A549 (cell line): ENCODE results near the gene CNDP1. TPM values are rescaled to one million over a fixed set of nuclear protein-coding genes. Genes with fewer than 3 reads are reported as not detected.

ENCODE experiments used
- ATAC-seq, 2 experiments: fragments of 200-7000 bp in 1 of 2; fragments of >200 bp in 1 of 2; cut with Nextera tagmentation in 1 of 2; cut with Tn5 transposase in 1 of 2; 3 replicates each; pipeline versions ENCODE4 v1.8.0 to v1.9.1; 2018 to 2020; ENCODE audit warnings: mild to moderate bottlenecking in 1 of 2, moderate library complexity in 1 of 2
- CTCF ChIA-PET: fragments of 300-600 bp; sonication (Branson Sonifier 250); formaldehyde crosslinking; extraction: SDS; loops from one replicate; lab custom pipeline; 2021; ENCODE audit warnings: antibody characterized with exemption, inconsistent platforms; lab: Yijun Ruan, JAX
- POLR2A ChIA-PET: fragments of 350-600 bp; formaldehyde crosslinking; extraction: SDS; loops from one replicate; lab custom pipeline; 2021; ENCODE audit warnings: antibody characterized with exemption, inconsistent platforms; lab: Yijun Ruan, JAX
- DNase-seq, 2 experiments: peaks; one replicate each; pipeline versions ENCODE4 v3.0.0 to v3.0.0-alpha.2; 2011 to 2016; ENCODE audit warnings: low read depth in 1 of 2, low spot score in 1 of 2
- FAIRE-seq: peaks from 2 replicates; lab custom pipeline; 2011; peaks lifted over from hg19 to GRCh38; lab: Jason Lieb, UNC
- H3K27ac ChIP-seq, 2 experiments: fragments of >200 bp; sonication (Bioruptor Twin); formaldehyde crosslinking; 3 replicates each; pipeline ENCODE4 v1.5.1; 2016 to 2017
- H3K4me1 ChIP-seq: fragments of >200 bp; sonication (Bioruptor Twin); formaldehyde crosslinking; 3 replicates; pipeline ENCODE4 v1.6.1; 2016
- H3K4me2 ChIP-seq: fragments of >200 bp; sonication (Bioruptor Twin); formaldehyde crosslinking; 3 replicates; pipeline ENCODE4 v1.6.1; 2016
- H3K4me3 ChIP-seq: fragments of >200 bp; sonication (Bioruptor Twin); formaldehyde crosslinking; 3 replicates; pipeline ENCODE4 v1.5.1; 2016
- H3K9me3 ChIP-seq: fragments of >200 bp; sonication (Bioruptor Twin); formaldehyde crosslinking; 3 replicates; pipeline ENCODE4 v1.6.1; 2016
- BHLHE40 ChIP-seq: IDR thresholded peaks from 2 replicates; pipeline ENCODE4 v1.6.1; 2012; ENCODE audit warnings: low read depth, low read length, inconsistent platforms
- CBX2 ChIP-seq: fragments of 200-600 bp; sonication (generic); IDR thresholded peaks from 2 replicates; pipeline ENCODE4 v1.6.1; 2016; ENCODE audit warnings: low read depth, mild to moderate bottlenecking, borderline replicate concordance
- HDAC2 ChIP-seq: fragments of 200-600 bp; sonication (generic); IDR thresholded peaks from 2 replicates; pipeline ENCODE4 v1.6.1; 2016
- HOXB13 ChIP-seq: fragments of 250-450 bp; sonication (Bioruptor Pico); IDR thresholded peaks from 2 replicates; pipeline ENCODE4 v1.5.0; 2020; ENCODE audit warnings: low read depth, mild to moderate bottlenecking, moderate library complexity
- HOXB5 ChIP-seq: fragments of 250-450 bp; sonication (Bioruptor Pico); IDR thresholded peaks from 2 replicates; pipeline ENCODE4 v1.5.0; 2020; ENCODE audit warnings: mild to moderate bottlenecking, moderate library complexity
- JUNB ChIP-seq: fragments of >200 bp; sonication (Bioruptor Twin); formaldehyde crosslinking; IDR thresholded peaks from 2 replicates; pipeline ENCODE4 v1.6.1; 2016
- KDM5A ChIP-seq: fragments of 200-600 bp; sonication (generic); IDR thresholded peaks from 2 replicates; pipeline ENCODE4 v1.6.1; 2016; ENCODE audit warnings: antibody characterized with exemption, mild to moderate bottlenecking
- MAZ ChIP-seq: fragments of 150-350 bp; IDR thresholded peaks from 2 replicates; pipeline ENCODE4 v1.6.1; 2014; ENCODE audit warnings: antibody characterized with exemption, low read depth, low read length, borderline replicate concordance
- PHF8 ChIP-seq: fragments of 200-600 bp; sonication (generic); IDR thresholded peaks from 2 replicates; pipeline ENCODE4 v1.6.1; 2016; ENCODE audit warnings: low read depth, mild to moderate bottlenecking, antibody characterized with exemption, moderate library complexity, borderline replicate concordance
- POLR2A ChIP-seq: IDR thresholded peaks from 2 replicates; pipeline ENCODE4 v1.6.1; 2012; ENCODE audit warnings: mild to moderate bottlenecking, low read length
- RAD21 ChIP-seq, 2 experiments: fragments of >200 bp in 1 of 2; sonication (Bioruptor Twin) in 1 of 2; formaldehyde crosslinking in 1 of 2; IDR thresholded peaks in 1 of 2; conservative IDR thresholded peaks in 1 of 2; 2 replicates in 1 of 2; 3 replicates in 1 of 2; pipeline ENCODE4 v1.6.1; 2012 to 2018; ENCODE audit warnings: inconsistent platforms in 1 of 2
- RNF2 ChIP-seq: fragments of 200-600 bp; sonication (generic); IDR thresholded peaks from 2 replicates; pipeline ENCODE4 v1.6.1; 2016; ENCODE audit warnings: low read depth, mild to moderate bottlenecking, antibody characterized with exemption, moderate library complexity, borderline replicate concordance
- SREBF2 ChIP-seq: fragments of 450-650 bp; IDR thresholded peaks from 2 replicates; pipeline ENCODE4 v1.6.1; 2014; ENCODE audit warnings: mild to moderate bottlenecking, moderate library complexity
- TP53 ChIP-seq: fragments of 250-450 bp; sonication (Bioruptor Pico); IDR thresholded peaks from 2 replicates; pipeline ENCODE4 v1.5.0; 2021; ENCODE audit warnings: mild to moderate bottlenecking, moderate library complexity
- ZC3H11A ChIP-seq: fragments of 450-650 bp; IDR thresholded peaks from 2 replicates; pipeline ENCODE4 v1.6.1; 2014; ENCODE audit warnings: antibody characterized with exemption, mild to moderate bottlenecking
- WGBS: methylation state at CpG from one replicate; pipeline ENCODE4 v1.1.6; 2017; ENCODE audit errors: missing lambda C conversion rate; 5-methylcytosine and 5-hydroxymethylcytosine counted together
- polyA plus RNA-seq, 4 experiments: library from polyadenylated mRNA; depleted of rRNA in 3 of 4; stranded (reverse); fragments of >200 nt; fragmentation: RNase III in 1 of 4; extraction: RNeasy Plus Mini Kit Qiagen cat#74134 plus additional on column Dnase treatment in 1 of 4; gene quantifications; 2 replicates in 3 of 4; 3 replicates in 1 of 4; pipeline ENCODE4 v1.2.3, GENCODE V29; 2011 to 2017
- TF ChIP-seq, protein P1 (sequence below): fragments of 200-600 bp; sonication (generic); IDR thresholded peaks from 2 replicates; pipeline ENCODE4 v1.6.1; 2016; ENCODE audit warnings: antibody characterized with exemption, mild to moderate bottlenecking, moderate library complexity
- TF ChIP-seq, protein P2 (sequence below): fragments of >200 bp; sonication (Bioruptor Twin); formaldehyde crosslinking; IDR thresholded peaks from 3 replicates; pipeline ENCODE4 v1.5.1; 2016
- TF ChIP-seq, protein P3 (sequence below): fragments of 150-350 bp; IDR thresholded peaks from 2 replicates; pipeline ENCODE4 v1.6.1; 2014; ENCODE audit warnings: low read depth, mild to moderate bottlenecking, low read length
- TF ChIP-seq, protein P4 (sequence below): IDR thresholded peaks from 2 replicates; pipeline ENCODE4 v1.6.1; 2012
- TF ChIP-seq, protein P5 (sequence below): IDR thresholded peaks from 2 replicates; pipeline ENCODE4 v1.6.1; 2012
- TF ChIP-seq, protein P6 (sequence below): fragments of >200 bp; sonication (Bioruptor Twin); formaldehyde crosslinking; IDR thresholded peaks from 3 replicates; pipeline ENCODE4 v1.6.1; 2016
- TF ChIP-seq, protein P7 (sequence below): fragments of 450-650 bp; IDR thresholded peaks from 2 replicates; pipeline ENCODE4 v1.6.1; 2014; ENCODE audit warnings: antibody characterized with exemption

Gene CNDP1
- polyA plus RNA-seq, 2 of the 4 experiments (the other 2 are of a cell fraction) = 0.16 TPM; not detected in 1

DNA sequence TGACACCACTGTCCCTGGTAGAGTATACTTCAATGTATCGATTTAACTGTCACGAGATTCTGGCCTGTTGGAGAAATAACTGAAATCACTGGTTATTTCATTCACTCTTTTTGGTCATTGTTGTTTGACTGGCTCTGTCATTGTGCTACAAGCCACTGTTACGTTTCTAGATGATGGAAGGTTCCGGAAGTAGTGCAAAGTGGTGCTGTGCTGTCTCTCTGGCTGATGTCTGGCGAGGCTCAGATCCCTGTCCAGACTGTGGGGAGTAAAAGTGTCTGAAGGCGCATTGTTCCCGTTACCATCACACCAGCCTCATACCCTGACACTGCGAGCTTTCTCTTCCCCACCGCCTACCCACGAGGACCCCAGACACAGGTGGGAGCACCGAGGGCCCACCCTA lies 11.7 kb downstream of the CNDP1 start (continued):
- TF ChIP-seq, protein P1, sequence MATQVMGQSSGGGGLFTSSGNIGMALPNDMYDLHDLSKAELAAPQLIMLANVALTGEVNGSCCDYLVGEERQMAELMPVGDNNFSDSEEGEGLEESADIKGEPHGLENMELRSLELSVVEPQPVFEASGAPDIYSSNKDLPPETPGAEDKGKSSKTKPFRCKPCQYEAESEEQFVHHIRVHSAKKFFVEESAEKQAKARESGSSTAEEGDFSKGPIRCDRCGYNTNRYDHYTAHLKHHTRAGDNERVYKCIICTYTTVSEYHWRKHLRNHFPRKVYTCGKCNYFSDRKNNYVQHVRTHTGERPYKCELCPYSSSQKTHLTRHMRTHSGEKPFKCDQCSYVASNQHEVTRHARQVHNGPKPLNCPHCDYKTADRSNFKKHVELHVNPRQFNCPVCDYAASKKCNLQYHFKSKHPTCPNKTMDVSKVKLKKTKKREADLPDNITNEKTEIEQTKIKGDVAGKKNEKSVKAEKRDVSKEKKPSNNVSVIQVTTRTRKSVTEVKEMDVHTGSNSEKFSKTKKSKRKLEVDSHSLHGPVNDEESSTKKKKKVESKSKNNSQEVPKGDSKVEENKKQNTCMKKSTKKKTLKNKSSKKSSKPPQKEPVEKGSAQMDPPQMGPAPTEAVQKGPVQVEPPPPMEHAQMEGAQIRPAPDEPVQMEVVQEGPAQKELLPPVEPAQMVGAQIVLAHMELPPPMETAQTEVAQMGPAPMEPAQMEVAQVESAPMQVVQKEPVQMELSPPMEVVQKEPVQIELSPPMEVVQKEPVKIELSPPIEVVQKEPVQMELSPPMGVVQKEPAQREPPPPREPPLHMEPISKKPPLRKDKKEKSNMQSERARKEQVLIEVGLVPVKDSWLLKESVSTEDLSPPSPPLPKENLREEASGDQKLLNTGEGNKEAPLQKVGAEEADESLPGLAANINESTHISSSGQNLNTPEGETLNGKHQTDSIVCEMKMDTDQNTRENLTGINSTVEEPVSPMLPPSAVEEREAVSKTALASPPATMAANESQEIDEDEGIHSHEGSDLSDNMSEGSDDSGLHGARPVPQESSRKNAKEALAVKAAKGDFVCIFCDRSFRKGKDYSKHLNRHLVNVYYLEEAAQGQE = no peak
- TF ChIP-seq BHLHE40 (no peak), ZC3H11A (no peak), HOXB13 (CRISPR knock-in tag) (no peak), KDM5A (no peak), HDAC2 (no peak), RAD21 (conservative IDR thresholded peaks at IDR 0.05 in 1 of 2, IDR thresholded peaks at IDR 0.05 in 1 of 2) (no peak)
- TF ChIP-seq, protein P2, sequence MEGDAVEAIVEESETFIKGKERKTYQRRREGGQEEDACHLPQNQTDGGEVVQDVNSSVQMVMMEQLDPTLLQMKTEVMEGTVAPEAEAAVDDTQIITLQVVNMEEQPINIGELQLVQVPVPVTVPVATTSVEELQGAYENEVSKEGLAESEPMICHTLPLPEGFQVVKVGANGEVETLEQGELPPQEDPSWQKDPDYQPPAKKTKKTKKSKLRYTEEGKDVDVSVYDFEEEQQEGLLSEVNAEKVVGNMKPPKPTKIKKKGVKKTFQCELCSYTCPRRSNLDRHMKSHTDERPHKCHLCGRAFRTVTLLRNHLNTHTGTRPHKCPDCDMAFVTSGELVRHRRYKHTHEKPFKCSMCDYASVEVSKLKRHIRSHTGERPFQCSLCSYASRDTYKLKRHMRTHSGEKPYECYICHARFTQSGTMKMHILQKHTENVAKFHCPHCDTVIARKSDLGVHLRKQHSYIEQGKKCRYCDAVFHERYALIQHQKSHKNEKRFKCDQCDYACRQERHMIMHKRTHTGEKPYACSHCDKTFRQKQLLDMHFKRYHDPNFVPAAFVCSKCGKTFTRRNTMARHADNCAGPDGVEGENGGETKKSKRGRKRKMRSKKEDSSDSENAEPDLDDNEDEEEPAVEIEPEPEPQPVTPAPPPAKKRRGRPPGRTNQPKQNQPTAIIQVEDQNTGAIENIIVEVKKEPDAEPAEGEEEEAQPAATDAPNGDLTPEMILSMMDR = no peak

DNA sequence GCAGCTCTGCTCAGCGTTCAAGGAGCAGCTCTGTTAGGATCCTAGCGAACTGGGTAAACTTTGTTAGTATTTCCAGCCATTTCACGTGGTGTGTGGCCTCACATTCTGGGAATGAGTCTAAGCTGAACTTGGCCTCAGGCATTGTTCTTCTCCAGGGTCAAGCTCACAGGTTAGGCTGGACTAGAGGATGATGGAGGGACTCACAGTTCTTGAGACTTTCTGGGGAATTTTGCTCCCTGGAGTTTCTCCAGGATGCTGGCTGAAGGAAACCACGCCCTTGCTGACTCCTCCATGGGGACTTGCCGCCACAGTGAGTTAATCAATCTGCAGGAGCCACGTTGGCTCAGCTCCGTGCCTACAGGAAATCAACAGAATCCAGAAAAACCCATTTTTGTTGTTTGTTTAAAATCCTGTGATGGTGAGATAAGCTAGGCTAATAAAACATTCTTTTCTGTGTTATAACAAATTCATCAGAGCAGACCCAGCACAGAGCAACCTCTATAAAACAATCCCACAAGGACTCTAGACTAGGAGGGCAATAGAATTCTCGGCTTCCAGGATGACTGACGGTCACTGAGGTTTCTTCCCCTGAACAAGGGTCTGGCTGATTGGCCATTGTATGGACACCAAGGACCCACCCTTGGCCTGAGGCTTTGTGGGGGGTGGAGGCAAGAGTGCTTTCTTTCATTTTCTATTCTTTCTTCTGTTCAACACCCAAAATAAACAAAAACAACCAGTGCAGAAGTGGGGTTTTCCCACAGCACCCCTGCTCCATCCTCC lies 12.6 kb downstream of the CNDP1 start:
- ATAC-seq = no peak
- WGBS = 20% methylated on average over 8 of the region's 9 CpGs
- DNase-seq = no peak
- Histone ChIP-seq H3K4me2 (no peak overlapping the region), H3K4me3 (no peak overlapping the region), H3K9me3 (0 out of 3 replicates have a peak, but pooled peaks cover 4% of the 10 kb centered on the region), H3K27ac (no peak overlapping the region), H3K4me1 (no peaks in the 10 kb centered on the region)
- ChIA-PET CTCF (interaction anchor here (2.5 kb wide), 1 partner anchor 194 kb away, joined by 8 read pairs; no protein-coding TSS in a partner anchor), POLR2A (no interaction called here)
- TF ChIP-seq MAZ (no peak), POLR2A (no peak), SREBF2 (no peak), HOXB5 (CRISPR knock-in tag) (no peak), ZC3H11A (no peak), JUNB (no peak), HDAC2 (no peak), PHF8 (no peak), TP53 (no peak), KDM5A (no peak), RAD21 (conservative IDR thresholded peaks at IDR 0.05 in 1 of 2, IDR thresholded peaks at IDR 0.05 in 1 of 2) (no peak), CBX2 (no peak), BHLHE40 (no peak), RNF2 (no peak)
- TF ChIP-seq, protein P3, sequence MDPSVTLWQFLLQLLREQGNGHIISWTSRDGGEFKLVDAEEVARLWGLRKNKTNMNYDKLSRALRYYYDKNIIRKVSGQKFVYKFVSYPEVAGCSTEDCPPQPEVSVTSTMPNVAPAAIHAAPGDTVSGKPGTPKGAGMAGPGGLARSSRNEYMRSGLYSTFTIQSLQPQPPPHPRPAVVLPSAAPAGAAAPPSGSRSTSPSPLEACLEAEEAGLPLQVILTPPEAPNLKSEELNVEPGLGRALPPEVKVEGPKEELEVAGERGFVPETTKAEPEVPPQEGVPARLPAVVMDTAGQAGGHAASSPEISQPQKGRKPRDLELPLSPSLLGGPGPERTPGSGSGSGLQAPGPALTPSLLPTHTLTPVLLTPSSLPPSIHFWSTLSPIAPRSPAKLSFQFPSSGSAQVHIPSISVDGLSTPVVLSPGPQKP = no peak
- TF ChIP-seq, protein P4, sequence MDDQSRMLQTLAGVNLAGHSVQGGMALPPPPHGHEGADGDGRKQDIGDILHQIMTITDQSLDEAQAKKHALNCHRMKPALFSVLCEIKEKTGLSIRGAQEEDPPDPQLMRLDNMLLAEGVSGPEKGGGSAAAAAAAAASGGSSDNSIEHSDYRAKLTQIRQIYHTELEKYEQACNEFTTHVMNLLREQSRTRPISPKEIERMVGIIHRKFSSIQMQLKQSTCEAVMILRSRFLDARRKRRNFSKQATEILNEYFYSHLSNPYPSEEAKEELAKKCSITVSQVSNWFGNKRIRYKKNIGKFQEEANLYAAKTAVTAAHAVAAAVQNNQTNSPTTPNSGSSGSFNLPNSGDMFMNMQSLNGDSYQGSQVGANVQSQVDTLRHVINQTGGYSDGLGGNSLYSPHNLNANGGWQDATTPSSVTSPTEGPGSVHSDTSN = no peak
- TF ChIP-seq, protein P1 = no peak
- TF ChIP-seq, protein P5, sequence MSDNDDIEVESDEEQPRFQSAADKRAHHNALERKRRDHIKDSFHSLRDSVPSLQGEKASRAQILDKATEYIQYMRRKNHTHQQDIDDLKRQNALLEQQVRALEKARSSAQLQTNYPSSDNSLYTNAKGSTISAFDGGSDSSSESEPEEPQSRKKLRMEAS = no peak
- TF ChIP-seq, protein P6, sequence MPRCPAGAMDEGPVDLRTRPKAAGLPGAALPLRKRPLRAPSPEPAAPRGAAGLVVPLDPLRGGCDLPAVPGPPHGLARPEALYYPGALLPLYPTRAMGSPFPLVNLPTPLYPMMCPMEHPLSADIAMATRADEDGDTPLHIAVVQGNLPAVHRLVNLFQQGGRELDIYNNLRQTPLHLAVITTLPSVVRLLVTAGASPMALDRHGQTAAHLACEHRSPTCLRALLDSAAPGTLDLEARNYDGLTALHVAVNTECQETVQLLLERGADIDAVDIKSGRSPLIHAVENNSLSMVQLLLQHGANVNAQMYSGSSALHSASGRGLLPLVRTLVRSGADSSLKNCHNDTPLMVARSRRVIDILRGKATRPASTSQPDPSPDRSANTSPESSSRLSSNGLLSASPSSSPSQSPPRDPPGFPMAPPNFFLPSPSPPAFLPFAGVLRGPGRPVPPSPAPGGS = no peak
- TF ChIP-seq, protein P7, sequence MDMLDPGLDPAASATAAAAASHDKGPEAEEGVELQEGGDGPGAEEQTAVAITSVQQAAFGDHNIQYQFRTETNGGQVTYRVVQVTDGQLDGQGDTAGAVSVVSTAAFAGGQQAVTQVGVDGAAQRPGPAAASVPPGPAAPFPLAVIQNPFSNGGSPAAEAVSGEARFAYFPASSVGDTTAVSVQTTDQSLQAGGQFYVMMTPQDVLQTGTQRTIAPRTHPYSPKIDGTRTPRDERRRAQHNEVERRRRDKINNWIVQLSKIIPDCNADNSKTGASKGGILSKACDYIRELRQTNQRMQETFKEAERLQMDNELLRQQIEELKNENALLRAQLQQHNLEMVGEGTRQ = no peak
- no peak for FAIRE-seq
